ENCODE measurements around the gene CLCNKA.

The CLCNKA gene

DNA sequence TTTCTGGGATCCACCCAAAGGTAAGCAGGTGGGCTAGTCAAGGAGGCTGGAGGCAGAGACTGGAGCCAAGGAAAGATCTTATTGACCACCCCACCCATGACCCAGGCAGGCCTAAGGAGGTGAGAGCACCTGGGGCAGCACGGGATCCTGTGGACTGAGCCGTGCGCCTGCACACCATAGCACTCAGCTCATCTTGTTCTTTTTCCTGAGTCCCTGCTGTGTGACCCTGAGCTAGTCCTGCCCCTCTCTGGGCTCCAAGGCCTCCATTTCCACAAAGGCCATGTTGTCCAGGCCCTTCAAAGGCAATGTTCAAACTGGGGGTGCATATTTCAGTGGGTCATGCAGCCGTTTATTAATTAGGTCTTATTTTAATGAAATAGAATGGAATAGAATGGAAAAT is 44.4 kb downstream of the CLCNKA start:
- DNase-seq = no peak

DNA sequence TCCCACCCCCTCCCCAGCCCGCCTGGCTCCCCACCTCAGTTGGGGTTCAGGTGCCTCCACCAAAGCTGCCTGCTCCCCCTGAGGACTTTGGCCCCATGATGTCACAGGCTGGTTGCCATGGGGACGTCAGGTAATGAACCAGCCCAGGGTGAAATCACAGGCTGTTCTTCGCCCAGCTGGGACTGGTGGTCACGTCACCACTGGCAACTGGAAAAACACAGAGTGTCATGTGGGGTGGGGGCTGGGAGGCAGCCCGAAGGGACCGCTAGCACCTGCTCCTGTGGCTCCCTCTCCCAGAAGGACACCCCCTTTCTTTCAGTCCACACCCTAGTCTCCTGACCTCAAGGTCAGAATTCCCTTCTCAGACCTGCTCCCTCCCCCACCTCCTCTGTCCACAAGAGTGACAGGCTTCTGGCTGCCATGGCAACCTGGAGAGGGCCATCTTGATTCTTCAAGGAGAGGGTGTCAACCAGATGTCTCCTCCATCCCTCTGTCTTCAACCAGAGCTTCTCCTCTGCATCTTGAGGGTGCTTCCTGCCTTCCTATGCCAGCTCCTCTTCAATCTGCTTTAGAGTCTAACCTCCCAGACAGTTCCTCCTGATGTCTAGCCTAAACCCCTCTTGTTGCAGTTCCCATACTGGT is 45.4 kb downstream of the CLCNKA start:
- DNase-seq = peak; percentile 59

DNA sequence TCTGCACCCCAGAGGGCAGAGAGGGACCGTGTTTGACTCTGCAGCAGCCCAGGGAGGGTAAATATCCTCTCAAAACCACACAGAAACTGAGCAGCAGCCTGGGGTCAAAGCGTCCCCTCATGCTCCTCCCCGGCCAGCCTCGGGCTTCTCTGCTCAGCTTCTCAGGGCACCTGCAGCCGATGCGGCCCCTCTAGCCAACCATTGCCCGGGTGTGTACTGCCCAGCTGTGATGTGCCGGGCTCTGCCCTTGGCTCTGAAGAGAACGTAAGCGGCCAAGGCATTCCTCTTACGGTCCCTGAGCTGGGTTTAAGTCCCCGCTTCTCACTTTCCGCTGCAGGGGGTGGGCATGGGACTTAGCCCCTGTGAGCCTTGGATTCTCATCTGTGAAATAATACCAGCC is 46.1 kb downstream of the CLCNKA start:
- DNase-seq = no peak

DNA sequence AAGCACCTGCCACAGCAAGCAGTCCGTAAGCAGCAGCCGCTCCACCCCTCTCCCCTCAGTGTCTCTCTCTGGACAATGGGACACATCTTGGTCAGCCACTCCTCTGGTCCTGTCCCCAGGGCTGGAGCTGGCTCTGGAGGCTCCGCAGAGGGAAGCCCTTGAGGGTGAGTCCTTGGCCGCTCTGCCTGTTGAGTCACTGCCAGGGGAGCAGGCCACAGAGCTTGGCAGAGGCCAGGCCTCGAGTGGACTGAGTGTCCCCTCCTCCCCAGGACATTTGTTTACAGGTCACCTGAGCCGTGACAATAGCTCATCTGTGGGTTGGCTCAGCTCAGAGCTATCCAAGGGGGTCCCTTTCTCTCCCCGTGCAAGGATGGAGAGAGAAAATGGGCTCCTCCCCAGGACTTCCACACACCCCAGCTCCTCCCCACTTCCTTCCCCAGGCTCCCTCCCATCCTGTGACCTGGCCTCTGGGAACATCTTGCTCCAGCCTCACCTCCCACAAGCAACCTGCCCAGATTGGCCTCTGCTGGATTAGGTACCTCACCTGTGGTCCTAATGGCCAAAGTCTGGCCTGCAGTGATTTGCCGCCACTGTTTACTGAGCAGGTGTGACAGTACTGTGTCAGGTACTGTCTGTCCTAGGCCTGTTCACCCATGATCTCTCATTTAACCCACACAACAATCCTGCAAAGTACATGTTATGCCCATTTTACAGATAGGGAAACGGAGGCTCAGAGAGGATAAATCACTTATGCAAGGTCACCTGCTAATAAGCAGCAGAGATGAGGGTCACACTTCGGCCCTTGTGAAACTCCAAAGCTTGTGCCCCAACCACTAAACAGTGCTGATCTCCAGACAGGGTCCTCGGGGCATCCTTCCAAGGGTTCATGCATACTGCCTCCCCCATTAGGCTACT is 46.8 kb downstream of the CLCNKA start:
- no peak for DNase-seq

DNA sequence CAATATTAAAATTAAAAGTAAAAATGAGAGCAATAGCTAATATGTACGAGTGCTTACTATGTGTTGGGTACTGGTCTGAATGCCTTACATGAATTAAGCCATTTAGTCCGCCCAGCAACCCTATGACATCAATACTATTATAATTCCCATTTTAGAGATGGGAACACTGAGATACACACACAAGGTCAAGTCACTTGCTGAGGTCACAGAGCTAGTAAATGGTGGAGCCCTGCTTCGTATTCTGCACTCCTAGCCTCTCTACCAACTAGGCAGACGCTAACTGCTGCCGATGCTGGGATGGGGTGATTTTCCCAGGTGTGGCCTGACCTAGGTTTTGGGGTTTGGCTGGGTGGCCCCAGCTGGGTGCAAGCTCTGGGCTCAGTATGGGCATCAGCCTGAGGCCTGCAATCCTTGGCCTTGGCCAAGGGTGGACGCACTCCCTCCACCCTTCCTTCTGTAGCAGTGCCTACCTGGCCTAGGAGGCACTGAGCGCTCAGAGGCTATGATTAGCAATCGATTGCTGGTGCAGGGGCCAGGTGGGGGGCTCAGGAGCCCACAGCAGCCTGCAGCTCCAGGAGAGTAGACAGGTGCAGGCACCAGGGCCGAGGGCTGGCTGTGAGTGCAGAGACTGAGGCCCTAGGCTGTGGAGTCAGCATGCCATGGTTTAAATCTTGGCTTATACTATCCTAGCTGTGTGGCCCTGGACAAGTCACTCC is 49.0 kb downstream of the CLCNKA start:
- no peak for DNase-seq

- no peak for DNase-seq
Observed at GRCh38 chr1:16071614-16072013, 49.8 kb downstream of the CLCNKA start.

- no peak for DNase-seq
Observed at GRCh38 chr1:16072095-16072494, 50.3 kb downstream of the CLCNKA start.

- peak; percentile 63 for DNase-seq
Observed at GRCh38 chr1:16072616-16073484, 51.0 kb downstream of the CLCNKA start.

- DNase-seq = peak; percentile 57
Observed at GRCh38 chr1:16073490-16074119, 51.8 kb downstream of the CLCNKA start, which contains the start of gene FAM131C. FAM131C (minus strand) TSS chr1:16073651; CDS start chr1:16073442, 209 bp downstream.

DNA sequence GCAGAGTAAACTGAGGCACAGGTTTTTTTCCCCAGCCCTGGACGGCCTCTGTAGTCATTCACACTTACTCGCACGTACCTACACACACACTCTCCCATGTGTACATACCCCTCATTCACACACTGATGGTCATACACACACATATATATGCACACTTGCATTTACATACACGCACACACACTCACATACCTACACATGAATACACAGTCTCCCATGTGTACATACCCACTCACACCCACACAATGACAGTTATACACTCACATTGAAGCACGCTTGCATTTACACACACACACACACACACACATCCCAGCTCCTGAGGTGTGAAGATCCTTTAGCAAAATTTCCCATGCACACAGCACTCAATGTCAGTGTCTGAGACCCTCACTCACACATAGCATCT is 52.4 kb downstream of the CLCNKA start:
- no peak for DNase-seq

DNA sequence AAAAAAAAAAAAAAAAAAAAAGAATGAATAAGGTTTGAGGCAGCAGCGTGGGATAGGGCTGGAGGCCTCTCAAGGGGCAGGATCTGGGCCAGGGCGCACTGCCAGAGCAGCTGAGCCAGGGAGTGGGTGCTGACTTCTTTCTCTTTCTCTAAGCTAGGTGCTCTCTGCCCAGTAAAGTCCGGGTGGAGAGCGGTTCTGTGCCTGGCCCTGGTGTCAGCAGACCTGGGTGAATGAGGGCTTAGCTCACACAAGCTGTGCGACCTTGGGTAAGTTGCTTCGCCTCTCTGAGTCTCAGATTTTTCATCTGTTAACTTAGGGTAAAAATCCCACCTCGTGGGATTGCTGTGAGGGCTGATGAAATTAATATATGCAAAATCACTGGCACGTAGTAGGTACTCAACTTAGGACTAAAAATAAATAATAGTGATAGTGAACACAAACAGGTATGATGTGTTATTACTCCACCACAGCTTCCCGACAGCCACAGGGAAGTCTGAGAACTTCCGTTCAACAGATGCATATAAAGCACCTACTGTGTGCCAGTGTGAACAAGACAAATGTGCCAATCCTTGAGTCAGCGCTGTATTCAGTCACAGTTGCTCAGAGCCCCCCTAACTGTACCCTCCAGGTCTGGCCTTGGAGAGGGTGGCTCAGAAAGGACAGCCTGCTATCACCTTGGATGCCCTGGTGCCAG is 53.6 kb downstream of the CLCNKA start:
- DNase-seq = no peak

- DNase-seq = peak; percentile 84
Observed at GRCh38 chr1:16076031-16076864, 54.4 kb downstream of the CLCNKA start.

DNA sequence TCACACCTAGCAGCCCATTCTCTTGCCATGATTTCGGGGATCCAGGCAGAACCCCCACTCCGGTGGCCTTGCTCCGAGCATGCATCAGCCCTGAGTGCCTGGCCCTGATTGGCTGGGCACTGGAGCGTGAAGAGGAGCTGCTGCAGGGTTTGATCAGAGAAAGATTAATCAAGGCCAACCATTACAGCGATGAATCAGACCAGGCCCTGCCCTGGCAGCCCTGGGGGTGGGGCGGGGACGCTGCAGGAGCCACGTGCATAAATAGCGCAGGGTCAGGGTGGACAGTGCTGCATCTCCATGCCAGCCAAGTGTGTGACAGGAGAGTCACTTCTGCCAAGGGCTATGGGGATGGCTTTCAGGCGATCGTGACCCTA is 55.0 kb downstream of the CLCNKA start:
- no peak for DNase-seq

DNA sequence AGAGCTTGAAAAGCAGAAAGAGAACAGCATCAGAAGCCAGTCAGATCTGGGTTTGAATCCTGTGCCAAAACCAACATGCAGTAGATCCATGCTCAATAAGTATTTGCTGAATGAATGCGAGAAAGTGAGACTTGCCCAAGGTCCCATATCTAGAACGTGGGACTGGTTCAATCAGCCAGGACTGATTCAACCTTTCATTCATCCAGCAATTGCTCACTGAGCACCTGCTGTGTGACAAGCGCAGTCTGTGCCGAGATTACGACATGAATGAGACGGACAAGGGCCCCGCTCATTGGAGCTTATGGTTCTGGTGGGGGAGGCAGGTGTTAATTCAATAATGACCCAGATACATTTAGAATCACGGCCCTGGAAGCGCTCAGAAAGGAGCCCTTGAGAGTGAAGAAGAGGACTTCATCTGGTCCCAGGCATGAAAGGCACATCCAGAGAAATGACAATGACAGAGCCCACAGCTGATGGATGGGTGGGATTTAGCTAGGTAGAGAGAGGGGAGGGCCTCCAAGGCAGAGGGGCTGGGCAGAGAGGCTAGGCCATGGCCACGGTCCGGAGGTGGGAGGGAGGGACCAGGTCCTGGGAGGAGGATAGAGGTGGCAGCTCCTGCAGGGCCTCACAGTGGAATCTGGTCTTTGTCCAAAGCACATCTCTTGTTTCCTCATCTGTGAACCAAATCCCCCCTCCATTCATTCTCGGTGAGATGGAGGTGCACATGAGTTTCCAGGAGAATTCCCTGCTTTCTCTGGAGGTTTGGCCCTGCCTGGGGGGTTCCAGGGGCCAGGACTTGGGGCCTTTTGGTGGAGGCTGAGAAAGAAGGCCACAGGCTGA is 55.8 kb downstream of the CLCNKA start:
- DNase-seq = no peak

DNA sequence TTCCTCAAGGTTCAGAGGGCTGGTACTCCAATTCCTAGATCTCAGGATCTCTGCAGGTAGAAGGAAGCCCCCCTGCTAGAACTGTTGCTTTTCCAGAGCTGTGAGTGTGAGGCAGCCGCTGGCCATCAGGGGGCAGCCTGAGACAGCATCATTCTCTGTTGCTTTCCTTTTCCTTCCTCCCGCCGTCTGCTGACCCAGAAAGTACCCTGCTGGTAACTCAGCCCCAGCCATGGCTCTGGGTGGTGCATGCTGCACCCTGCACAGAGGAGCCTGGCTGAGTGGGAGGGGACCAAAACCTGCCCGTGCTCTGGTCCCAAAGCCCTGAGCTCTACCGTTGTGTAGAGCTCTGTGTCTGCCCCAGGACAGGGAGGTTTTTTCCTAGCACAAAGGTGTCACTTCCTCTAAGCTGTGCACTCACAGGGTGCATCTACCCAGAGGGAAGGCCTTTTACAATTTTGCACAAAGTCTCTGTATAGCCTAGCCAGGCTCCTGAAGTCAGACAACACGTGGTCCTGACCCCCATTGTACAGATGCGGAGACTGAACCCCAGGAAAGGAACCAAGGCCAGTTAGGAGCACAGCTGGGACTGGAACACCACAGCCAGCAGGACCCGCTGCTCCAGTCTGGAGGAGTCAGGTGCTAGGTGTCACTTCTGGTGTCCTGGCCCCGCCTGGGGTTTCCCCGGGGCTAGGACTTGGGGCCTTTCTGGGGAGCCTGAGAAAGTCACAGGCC is 57.3 kb downstream of the CLCNKA start:
- DNase-seq = peak; percentile 91

DNA sequence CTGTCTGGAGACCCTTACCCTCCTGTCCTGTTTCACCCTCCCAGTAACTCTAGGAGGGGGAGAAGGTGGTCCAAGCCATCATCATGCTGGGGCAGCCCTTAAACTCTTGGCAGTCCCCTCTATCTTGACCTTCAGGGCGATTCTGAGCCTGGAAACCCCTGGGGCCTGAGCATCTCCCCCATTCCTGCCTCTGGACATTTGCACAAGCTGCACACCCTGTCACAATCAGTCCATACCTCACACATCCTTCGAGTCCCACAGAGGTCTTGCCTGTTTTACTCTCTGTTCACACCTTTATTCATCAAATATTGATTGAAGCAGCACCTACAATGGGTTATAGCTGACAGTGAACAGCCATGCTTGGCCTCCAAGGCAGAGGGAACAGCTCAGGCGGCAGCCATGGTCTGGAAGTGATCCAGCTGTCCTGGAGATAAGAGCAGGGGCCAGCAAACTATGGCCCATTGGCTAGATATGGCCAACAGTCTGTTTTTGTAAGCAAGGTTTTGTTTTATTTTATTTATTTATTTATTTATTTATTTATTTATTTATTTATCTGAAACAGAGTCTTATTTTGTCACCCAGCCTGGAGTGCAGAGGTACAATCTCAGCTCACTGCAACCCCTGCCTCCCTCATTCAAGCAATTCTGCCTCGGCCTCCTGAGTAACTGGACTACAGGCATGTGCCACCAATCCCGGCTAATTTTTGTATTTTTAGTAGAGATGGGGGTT is 58.8 kb downstream of the CLCNKA start:
- no peak for DNase-seq

- DNase-seq = no peak
Observed at GRCh38 chr1:16081636-16082035, 59.8 kb downstream of the CLCNKA start.

All from islet precursor cell (in vitro differentiated cells).